HG03575 (cell line): ENCODE results near the gene BPIFA3.
"Not testable (repeated sequence)": the region's sequence is repeated elsewhere in the genome, so short reads cannot be mapped to it uniquely, and the experiment has no call there.

ENCODE experiments used
- ATAC-seq: cut with Tn5 transposase; IDR thresholded peaks from one replicate; pipeline ENCODE4 v1.9.1; 2021; ENCODE audit not compliant: unreplicated experiment, insufficient number of reproducible peaks, low FRiP score; ENCODE audit errors: extremely low read depth

The BPIFA3 gene

GRCh38 chr20:33217052-33217451 is at the start of gene BPIFA3:
Gene BPIFA3 (plus strand): TSS chr20:33217352. CDS start chr20:33217537, 185 bp downstream.
- no peak for ATAC-seq

- no peak for ATAC-seq
Measured at GRCh38 chr20:33167859-33168258, 49.3 kb upstream of the BPIFA3 start, which contains the start of gene BPIFA2. Gene BPIFA2 (plus strand): TSS chr20:33168159. CDS start chr20:33169146, 987 bp downstream.

- no peak for ATAC-seq
Measured at GRCh38 chr20:33169176-33169794, 47.9 kb upstream of the BPIFA3 start.

- ATAC-seq: no peak
Measured at GRCh38 chr20:33172781-33173180, 44.4 kb upstream of the BPIFA3 start.

- no peak for ATAC-seq
Measured at GRCh38 chr20:33175123-33175522, 42.0 kb upstream of the BPIFA3 start.

- ATAC-seq: no peak
Measured at GRCh38 chr20:33176101-33176500, 41.1 kb upstream of the BPIFA3 start.

- no peak for ATAC-seq
Measured at GRCh38 chr20:33177866-33178265, 39.3 kb upstream of the BPIFA3 start.

- ATAC-seq: no peak
Measured at GRCh38 chr20:33178726-33179125, 38.4 kb upstream of the BPIFA3 start.

- ATAC-seq: no peak
Measured at GRCh38 chr20:33180169-33180568, 37.0 kb upstream of the BPIFA3 start.

- no peak for ATAC-seq
Measured at GRCh38 chr20:33181482-33182093, 35.6 kb upstream of the BPIFA3 start.

GRCh38 chr20:33183312-33183711 is 33.8 kb upstream of the BPIFA3 start:
- no peak for ATAC-seq

- ATAC-seq: not testable (repeated sequence)
Measured at GRCh38 chr20:33185031-33185590, 32.0 kb upstream of the BPIFA3 start.

GRCh38 chr20:33187491-33187890 is 29.7 kb upstream of the BPIFA3 start:
- ATAC-seq: no peak

GRCh38 chr20:33188421-33188820 is 28.7 kb upstream of the BPIFA3 start:
- ATAC-seq: no peak

GRCh38 chr20:33191484-33191883 is 25.7 kb upstream of the BPIFA3 start:
- no peak for ATAC-seq

- no peak for ATAC-seq
Measured at GRCh38 chr20:33191955-33192354, 25.2 kb upstream of the BPIFA3 start.

GRCh38 chr20:33192912-33193501 is 24.1 kb upstream of the BPIFA3 start:
- ATAC-seq: no peak

GRCh38 chr20:33199026-33199425 is 18.1 kb upstream of the BPIFA3 start:
- no peak for ATAC-seq

GRCh38 chr20:33202451-33202850 is 14.7 kb upstream of the BPIFA3 start:
- ATAC-seq: no peak

GRCh38 chr20:33203444-33203843 is 13.7 kb upstream of the BPIFA3 start:
- no peak for ATAC-seq
